GM21360 (cell line): ENCODE results near the gene CHST6.
"Not testable (repeated sequence)": the region's sequence is repeated elsewhere in the genome, so short reads cannot be mapped to it uniquely, and the experiment has no call there.

Source experiments
- ATAC-seq: cut with Tn5 transposase; IDR thresholded peaks from one replicate; pipeline ENCODE4 v1.9.1; 2021; ENCODE audit warnings: mild to moderate bottlenecking, moderate library complexity; ENCODE audit not compliant: unreplicated experiment

CHST6 gene

DNA sequence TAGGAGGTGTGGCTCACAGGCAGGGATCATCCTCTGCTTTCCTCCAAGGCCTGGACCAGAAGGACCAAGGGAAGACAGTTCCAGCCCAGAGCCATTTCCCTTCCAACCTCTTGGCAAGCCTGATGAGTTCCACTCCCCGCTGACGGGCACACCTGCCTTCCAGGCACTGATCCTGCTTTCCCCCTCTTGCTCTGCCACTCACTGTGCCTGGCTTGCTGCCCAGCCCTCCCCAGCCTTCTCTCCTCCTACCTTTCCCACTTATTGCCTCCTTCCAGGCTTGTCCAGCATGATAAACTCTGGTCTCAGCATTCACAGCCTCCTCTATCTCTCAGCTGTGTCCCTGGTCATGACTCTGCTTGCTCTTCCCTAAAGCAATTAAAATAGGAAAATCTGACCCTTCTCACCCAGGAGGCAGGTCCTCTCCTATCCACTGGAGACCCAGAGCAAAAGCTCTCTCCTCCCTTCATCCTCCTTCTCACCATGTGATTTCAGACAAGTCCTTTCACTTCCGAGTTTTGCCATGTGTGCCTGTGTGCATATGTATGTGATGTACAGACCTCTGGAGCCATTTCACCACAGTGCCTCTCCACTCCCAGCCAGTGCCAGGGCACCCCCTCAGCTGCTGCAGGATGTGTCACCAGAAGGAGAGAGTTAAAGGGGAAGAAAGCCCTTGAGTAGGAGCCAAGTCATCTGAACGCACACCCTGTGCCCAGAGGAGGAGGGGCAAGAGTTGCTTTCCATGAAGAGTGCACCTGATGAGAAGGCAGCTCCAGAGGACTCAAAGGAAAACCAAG lies 17.4 kb downstream of the CHST6 start:
- no peak for ATAC-seq

DNA sequence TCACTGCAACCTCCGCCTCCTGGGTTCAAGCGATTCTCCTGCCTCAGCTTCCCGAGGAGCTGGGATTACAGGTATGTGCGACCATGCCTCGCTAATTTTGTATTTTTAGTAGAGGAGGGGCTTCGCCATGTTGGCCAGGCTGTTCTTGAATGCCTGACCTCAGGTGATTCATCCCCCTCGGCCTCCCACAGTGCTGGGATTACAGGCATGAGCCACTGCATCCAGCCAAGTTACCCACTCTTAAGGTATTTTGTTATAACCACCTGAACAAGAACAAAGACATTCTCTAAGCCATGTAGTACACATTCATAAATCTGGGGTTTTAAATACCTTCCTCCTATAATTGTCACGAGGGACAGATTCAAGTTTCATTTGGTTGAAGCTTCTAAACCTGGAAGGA lies 18.4 kb downstream of the CHST6 start:
- no peak for ATAC-seq

DNA sequence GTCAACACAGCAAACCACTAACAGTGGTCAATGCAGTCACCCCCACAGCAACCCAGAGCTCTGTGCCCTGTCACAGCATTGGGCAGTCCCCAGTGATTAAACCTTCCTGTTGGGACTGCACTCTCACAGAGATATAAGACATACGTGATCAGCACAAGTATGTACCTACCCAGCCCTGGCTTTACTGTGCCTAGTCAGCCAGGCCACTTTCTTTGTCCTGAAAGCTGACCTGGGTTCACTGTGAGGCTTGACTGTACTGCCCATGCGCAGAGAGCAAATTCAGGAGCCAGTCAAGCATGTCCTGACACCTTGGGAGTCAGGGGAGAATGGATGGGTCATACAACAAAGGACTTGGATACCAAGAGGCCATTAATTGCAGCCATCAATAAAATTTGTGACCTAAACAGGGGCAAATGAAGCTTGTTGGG lies 19.8 kb downstream of the CHST6 start:
- ATAC-seq, result no peak

DNA sequence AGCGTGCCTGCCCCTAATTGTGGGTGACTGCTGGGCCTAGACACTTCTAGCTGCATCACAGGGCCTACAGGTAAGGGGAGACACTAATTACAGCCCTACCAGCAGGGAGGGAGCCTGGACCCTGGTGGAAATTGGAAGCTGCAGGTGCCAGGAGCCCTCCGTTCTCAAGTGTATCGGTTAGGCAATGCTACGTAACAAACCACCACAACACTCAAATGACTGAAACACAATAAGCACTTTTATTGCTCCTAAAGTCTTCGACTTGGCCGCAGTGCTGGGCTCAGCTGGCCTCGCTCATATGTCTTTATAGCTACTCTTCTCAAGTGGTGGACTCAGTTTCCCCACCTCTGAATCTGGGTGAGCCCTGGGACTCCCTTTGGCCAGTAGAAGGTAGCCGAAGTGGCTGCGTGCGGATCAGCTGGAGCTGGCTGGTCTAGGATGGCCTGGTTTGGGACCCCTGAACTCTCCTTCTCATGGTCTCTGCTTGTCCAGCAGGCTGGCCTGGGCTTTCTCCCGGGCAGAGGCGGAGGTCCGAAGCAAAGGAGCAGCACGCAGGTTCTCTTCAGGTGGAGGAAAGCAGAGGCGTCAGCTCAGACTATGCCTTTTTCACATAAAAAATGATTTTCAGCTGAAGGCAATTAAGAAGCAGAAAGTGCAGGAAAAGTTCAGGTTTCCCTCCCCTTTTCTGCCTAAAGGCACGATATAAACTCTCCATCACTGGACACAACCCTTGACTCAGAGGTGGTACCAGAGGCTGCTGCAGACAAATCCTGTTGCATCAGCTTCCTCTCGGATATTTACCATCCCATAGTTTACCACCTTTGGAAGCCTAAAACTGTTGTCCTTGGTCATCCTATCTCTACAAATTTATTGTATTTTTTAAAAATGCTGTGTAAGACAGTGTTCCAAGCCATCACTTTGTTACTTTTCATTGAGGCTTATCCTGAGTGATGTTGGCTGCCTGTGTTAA lies 22.0 kb downstream of the CHST6 start:
- ATAC-seq, result no peak

DNA sequence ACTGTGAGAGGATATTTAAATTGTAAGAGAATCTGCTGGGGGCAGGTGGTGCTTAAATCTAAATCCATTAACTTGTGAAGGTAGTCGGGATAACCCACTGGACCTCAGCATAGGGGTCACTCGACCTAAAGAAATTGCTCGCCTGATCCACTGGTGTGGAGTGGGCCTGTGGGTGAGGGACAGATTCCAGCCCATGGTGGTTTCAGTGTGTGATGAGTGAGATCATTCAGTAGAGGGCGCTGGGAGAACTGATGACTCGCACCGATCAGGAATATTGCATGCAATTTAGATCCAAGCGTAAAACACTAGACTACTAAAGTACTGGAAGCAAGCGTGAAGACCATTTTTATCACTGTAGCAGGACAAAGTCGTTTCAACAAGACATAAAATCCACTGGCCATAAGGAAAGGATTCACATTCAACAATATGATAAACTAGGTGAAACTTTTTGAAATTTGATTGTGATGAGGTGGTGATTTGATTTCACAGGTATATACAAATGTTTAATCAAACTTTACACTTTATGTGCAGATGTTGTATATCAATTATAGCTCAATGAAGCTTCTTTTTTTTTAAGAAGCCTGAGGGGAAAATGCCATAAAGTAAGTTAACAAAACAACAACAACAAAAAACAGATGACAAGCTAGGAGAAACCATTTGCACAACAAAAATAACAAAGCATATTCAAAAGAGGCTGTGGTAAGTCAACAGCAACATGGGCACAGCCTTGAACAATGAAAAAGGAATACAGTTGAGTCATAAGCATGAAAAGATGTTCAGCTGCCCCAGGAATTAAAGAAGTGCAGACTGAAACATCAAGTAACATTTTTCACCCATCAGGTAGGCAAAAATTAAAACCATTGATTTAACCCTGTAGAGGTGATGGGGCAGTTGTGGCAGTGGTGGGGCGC lies 23.3 kb downstream of the CHST6 start:
- peak; percentile 82 for ATAC-seq

DNA sequence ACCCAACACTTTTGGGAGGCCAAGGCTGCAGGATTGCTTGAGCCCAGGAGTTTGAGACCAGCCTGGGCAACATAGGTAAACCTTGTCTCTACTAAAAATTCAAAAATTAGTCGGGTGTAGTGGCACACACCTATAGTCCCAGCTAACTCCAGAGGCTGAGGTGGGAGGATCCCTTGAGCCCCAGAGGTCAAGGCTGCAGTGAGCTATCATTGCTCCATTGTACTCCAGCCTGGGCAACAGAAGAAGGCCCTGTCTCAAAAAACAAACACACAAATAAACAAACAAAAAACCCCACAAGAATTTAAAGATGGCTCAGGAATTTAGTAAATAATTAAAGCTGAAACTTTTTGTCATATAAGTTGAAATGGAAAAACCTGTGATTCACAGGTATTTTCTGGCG lies 28.5 kb downstream of the CHST6 start:
- no peak for ATAC-seq

DNA sequence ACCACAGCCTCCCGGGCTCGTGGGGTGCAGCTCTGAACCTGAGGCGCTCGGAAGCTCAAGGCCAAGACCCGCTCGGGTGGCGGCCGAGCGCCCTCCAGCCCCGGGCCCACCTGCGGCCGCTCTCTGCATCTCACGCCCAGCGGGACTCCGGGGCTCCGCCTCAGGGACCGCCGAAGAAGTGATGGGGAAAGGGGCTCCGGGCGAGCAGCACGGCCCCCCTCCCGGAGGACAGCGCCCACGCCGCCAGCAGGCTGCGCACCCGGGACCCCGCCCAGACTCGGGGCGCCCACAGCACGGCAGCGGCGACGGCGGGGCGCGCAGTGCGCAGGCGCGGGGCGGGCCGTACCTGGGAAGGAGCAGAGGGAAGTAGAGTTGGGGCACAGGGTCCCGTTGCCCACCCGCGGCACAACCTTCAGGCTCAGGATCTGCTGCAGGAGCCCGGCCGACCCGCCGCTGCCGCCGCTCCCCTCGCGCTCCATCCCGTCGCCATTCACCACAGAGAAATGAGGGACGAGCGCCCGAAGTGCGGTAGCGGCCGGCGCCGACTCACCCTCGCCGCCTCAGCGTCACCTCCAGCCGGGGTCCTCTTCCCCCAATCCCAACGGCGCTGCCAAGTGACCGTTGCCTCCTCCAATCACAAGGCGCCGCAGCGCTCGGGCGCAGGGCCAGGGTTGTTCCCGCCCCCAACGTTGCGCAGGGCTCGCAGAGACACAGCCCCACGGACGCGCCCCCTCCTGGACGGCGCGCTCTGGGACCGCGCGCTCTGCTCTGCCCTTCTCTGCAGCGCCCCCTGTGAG lies 30.9 kb downstream of the CHST6 start, which contains the start of gene TMEM170A:
TSS of gene TMEM170A (minus strand) at position 568 of the 797 bp plus-strand sequence. CDS start at position 479, 89 bp downstream.
- ATAC-seq, result peak; percentile 94

DNA sequence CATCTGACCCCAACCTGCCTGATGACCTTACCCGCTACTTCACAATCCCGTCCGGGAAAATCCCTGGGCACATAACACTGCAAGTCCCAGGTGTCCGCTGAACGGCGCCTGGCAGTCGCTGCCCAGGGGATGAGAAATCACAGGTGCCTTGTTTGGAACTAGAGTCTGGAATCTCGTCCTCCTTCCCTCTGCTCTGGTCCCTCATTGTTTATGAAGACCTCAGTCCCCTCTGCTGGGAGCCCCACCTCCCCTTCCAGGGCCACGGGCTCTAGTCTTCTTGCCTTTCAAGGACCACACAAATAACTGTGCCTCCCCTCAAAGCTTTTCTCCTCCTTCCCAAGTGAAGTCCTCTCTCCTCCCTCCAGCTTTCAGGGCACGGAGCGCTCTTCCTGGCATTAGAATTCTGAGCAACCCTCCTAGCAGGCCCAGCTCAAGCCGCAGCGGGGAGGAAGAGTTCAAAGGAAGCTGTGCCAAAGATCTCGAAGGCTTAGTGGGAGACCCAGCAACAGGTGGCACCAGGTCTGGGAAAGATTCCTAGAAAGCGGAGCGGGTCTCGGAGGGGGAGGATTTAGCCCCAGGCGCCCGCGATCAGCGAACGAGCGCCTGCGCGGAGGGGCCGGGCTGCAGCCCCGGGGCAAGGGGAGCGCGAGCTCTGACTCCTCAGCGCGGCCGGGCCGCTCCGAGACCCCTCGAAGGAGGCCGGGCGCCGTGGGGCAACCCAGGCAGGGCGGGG lies 31.7 kb downstream of the CHST6 start:
- peak; percentile 11 for ATAC-seq

DNA sequence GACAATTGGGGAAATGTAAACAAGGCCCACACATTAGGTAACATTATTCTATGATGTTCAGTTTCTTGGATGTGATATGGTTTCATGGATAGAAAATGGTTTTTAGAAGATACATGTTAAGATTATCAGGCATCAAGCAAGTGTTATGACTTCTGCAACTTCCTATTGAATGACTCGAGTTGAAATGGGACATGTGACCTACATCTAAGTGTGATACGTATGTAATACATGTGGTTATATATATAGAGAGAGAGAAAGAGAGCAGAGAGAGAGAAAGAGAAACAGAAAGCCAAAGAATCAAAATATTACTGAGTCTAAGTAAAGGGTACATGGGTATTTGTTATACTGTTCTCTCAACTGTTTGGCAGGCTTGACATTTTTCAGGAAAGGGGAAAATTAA lies 32.4 kb downstream of the CHST6 start:
- ATAC-seq, result no peak

DNA sequence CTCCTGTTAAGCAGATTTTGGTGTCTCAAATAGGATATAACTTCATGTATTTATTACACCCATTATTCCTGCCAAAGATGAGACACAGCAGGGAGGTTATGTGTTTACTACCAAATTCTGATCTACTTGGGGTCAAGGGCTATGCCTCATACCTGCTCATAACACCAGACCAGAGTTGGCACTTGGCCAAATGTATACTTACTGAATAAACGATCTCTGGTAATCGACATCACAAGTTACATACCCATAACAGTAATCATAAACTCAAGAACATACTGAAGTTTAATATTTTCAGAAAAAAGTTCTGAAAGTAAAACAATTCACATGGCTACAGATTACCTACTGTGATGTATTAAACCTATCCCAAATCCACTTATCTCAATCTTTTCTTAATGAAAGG lies 33.7 kb downstream of the CHST6 start:
- ATAC-seq, result no peak

DNA sequence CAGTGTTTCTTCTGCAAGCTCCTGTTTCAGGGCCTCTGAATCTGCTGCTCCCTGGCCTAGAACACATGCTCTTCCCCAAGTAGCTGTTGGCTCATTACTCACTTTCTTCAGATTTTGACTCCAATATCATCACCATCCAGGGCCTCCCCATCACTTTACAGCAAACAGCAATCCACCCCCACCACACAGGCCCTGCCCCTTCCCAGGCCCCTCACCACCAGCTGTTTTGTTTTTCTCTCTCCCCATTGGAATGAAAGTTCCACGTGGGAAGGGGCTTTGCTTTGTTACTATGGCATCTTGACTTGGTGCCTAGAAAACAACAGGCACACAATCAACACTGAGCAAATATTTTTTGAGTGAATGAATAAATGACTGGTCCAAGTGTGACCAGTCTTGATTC lies 34.8 kb downstream of the CHST6 start:
- ATAC-seq, result no peak

DNA sequence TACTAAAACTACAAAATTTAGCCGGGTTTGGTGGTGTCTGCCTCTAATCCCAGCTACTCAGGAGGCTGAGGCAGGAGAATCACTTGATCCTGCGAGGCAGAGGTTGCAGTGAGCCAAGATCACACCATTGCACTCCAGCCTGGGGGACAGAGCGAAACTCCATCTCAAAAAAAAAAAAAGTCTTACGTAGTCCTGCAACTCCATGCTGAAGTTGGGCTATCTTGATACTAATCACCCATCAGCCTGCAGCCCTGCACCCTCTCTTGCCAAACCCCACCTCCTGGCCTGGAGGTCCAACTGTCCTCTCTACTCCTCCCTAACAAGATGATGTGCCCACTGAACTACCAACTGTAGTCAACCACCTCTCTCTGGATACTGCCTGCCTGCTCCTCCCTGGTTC lies 35.5 kb downstream of the CHST6 start:
- no peak for ATAC-seq

DNA sequence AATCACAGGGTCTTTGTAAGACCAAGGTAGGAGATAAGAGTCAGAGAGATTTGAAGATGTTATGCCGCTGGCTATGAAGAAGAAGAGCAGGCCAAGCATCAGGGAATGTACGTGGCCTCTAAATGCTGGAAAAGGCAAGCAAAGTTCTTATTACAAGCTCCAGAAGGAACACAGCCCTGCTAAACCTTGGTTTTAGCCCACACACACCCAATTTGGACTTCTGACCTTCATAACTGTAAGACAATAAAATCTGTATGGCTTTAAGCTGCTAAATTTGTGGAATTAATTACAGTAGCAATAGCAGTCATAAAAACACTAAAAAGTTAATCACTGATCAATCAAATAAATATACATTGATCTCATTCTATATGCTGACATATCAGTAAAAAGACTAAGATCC lies 36.8 kb downstream of the CHST6 start:
- no peak for ATAC-seq

DNA sequence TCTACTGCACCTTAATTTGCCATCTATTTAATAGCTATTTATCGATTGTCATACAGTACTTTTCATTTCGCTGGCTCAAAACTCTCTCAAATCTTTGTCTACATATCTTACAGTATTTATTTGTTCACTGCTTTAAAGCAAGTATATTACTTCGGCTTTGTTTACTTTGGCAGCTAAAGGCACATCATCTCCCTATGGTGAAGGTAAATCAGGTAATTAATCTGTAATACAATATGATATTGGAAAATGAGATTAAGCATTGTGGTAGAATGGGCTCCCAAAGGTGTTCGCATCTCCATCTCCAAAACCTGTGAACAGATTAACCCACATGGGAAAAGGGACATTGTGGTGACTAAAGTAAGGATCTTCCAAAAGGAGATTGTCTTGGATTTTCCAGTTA lies 37.2 kb downstream of the CHST6 start:
- ATAC-seq, result no peak

DNA sequence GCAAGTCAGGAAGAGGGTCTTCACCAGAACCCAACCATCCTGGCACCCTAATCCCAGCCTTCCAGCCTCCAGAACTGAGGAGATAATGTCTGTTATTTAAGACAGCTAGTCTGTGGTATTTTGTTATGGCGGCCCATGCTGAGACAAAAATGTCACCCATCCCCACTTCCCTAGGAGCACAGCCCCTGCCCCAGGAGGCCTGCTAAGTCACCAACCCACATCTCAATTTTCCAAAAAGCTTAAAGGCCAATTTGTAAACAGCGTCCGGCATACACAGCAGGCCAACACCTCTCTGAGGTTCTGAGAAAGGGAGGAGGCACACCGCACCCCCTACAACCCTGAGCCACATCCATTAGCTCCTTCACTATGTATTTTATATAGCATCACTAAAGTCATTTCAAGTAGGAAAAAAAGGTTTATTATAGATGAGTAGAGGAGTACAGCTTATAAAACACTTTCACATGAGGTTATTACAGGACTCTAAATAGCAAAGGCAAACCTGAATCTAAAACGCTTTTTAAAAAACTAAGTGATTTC lies 37.7 kb downstream of the CHST6 start:
- ATAC-seq, result no peak

DNA sequence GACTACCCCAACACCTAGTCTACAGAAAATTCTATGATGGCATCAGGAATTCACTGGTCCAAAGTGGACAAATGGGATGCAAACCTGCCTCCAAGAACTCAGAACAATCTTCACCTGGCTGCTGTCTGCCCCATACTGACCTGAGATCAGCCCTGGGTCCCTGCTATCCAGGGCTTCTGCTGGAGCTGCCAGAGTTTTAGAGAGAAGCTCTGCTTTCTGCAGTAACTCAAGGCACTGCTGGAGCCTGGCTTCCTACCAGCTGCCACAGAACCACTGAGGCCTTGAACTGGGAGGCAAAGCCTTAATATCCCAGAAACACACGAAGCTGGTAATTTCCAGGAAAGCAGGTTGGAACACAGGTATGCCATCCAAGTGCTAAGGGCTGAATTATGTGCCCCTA lies 38.3 kb downstream of the CHST6 start:
- ATAC-seq, result no peak

DNA sequence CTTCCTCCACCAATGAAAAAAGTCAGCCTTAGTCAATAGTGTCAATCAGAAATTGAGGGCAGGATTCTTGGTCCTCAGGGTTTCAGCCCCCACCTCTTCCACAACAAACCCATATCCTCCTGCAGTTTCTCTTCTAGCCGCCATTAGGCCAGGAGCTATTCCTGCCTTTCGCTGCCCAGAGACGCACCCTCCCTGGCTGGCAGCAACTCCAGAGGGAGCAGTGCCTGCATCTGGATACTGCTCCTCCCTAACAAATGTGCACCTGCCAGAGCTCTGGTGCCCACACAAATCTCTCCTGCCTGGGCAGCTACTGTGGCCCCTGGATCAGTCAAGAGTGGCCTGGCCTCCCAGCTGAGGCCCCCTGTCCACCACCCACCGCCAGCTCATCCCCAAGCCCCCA lies 38.8 kb downstream of the CHST6 start:
- not testable (repeated sequence) for ATAC-seq

DNA sequence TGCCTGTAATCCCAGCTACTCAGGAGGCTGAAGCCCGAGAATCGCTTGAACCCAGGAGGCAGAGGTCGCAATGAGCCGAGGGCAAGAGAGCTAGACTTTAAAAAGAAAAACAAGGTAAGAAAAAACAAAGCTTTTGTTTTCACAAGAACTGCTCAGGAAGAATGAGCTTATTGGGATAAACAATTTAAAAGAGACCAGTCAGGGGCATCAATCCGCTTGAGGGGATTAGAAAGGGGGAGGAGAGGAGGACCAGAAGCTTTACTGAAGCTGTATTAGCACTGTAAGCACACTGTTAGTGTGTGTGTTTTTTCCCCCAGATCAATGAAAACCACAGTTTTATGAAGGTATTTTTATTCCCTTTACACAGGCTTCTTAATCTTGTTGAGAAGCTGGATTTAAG lies 39.6 kb downstream of the CHST6 start:
- ATAC-seq, result no peak
